DOHH2 (cell line): ENCODE measurements around the gene ICA1L.
A peak's percentile ranks its signal among the peaks of the same experiment; 100 is the strongest.
"Not testable (repeated sequence)": the region's sequence is repeated elsewhere in the genome, so short reads cannot be mapped to it uniquely, and the experiment has no call there.

Source experiments
- H3F3A ChIP-seq: fragments of 200-600 bp; sonication (generic), shearing (Covaris generic); 2 replicates; pipeline ENCODE4 v1.6.0; 2016; ENCODE audit warnings: antibody characterized with exemption, mild to moderate bottlenecking; ENCODE audit not compliant: control insufficient read depth, insufficient read depth
- H3K27ac ChIP-seq: fragments of 200-600 bp; sonication (generic); 2 replicates; pipeline ENCODE4 v1.5.1; 2014; ENCODE audit warnings: low read depth, mild to moderate bottlenecking, low read length, moderate library complexity
- H3K27me3 ChIP-seq: fragments of 200-600 bp; sonication (generic); 2 replicates; pipeline ENCODE4 v1.6.1; 2014; ENCODE audit warnings: mild to moderate bottlenecking, low read length, mixed read lengths; ENCODE audit not compliant: control insufficient read depth
- H3K36me3 ChIP-seq: fragments of 200-600 bp; sonication (generic); 2 replicates; pipeline ENCODE4 v1.6.1; 2014; ENCODE audit warnings: mild to moderate bottlenecking, low read length, moderate library complexity, mixed read lengths; ENCODE audit not compliant: control insufficient read depth
- H3K4me1 ChIP-seq: fragments of 200-600 bp; sonication (generic); 2 replicates; pipeline ENCODE4 v1.6.1; 2014; ENCODE audit warnings: mild to moderate bottlenecking, low read length, mixed read lengths; ENCODE audit not compliant: control insufficient read depth
- H3K4me2 ChIP-seq: fragments of 200-600 bp; sonication (generic); 2 replicates; pipeline ENCODE4 v1.6.0; 2014; ENCODE audit warnings: mild to moderate bottlenecking, low read length, moderate library complexity
- H3K4me3 ChIP-seq: fragments of 200-600 bp; sonication (generic); 2 replicates; pipeline ENCODE4 v1.5.1; 2014; ENCODE audit warnings: mild to moderate bottlenecking, low read length, mixed read lengths
- H3K79me2 ChIP-seq: fragments of 200-600 bp; sonication (generic); 2 replicates; pipeline ENCODE4 v1.6.1; 2014; ENCODE audit warnings: mild to moderate bottlenecking, low read length, mixed read lengths; ENCODE audit not compliant: control insufficient read depth
- H3K9me2 ChIP-seq: fragments of 200-600 bp; sonication (generic); replicated peaks from 2 replicates; pipeline ENCODE4 v1.6.1; 2014; ENCODE audit warnings: mild to moderate bottlenecking, low read length, mixed read lengths; ENCODE audit not compliant: control insufficient read depth
- H3K9me3 ChIP-seq: fragments of 200-600 bp; sonication (generic); 2 replicates; pipeline ENCODE4 v1.6.1; 2014; ENCODE audit warnings: antibody characterized with exemption, low read length, mixed read lengths; ENCODE audit not compliant: control insufficient read depth, insufficient read depth
- H4K20me1 ChIP-seq: fragments of 200-600 bp; sonication (generic); 2 replicates; pipeline ENCODE4 v1.6.0; 2014; ENCODE audit warnings: low read depth, mild to moderate bottlenecking, antibody characterized with exemption, low read length, moderate library complexity; ENCODE audit not compliant: control insufficient read depth, insufficient read depth
- EZH2phosphoT487 ChIP-seq: fragments of 200-600 bp; sonication (generic); IDR thresholded peaks from 2 replicates; pipeline ENCODE4 v1.6.1; 2017; ENCODE audit warnings: borderline replicate concordance, mild to moderate bottlenecking, antibody characterized with exemption, low read length, moderate library complexity, mixed read lengths
- TF ChIP-seq, protein P1 (sequence below): fragments of 200-600 bp; sonication (generic); IDR thresholded peaks from one replicate; pipeline ENCODE4 v1.5.1; 2014; ENCODE audit warnings: antibody characterized with exemption, mild to moderate bottlenecking, low read depth, low read length; ENCODE audit not compliant: poor library complexity, severe bottlenecking

ICA1L gene

DNA sequence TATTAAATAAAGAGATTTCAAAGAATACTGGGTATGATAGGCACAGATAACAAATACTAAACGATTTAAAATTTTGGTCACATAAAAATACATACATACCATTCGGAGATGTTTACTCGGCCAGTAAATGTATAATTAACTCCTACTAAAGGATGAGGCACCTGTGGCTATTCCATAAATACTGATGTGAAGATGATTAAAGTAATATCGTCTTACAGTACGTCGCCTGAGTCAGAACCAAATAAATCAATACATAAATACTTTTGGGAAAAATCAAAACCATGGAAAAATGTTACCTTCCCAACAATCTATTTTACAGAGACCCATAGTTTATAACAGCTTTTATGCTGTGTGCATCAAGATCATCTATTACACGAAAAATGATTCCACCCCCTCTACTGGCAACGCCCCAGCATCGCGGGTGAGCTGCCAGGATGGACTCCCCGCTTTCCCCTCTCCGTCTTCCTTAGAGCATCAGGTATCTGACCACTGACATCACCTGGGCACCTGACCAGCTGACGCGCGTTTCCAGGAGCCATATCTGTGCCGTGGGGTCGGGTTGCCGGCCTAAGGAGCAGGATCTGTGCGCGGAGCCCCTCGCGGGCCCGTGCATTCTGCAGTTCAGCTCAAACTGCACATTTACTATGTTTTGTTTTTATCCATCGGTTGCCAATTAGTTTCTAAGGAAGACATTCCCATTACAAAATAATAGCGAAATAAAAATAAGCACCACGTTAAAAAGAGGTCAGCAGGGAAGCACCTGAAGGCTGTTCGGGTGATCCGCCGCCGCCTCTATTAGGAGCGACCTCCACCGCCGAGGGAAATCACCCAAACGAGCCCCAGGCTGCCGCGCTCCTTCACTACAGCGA lies 901 bp downstream of the ICA1L start:
- TF ChIP-seq, protein P1, sequence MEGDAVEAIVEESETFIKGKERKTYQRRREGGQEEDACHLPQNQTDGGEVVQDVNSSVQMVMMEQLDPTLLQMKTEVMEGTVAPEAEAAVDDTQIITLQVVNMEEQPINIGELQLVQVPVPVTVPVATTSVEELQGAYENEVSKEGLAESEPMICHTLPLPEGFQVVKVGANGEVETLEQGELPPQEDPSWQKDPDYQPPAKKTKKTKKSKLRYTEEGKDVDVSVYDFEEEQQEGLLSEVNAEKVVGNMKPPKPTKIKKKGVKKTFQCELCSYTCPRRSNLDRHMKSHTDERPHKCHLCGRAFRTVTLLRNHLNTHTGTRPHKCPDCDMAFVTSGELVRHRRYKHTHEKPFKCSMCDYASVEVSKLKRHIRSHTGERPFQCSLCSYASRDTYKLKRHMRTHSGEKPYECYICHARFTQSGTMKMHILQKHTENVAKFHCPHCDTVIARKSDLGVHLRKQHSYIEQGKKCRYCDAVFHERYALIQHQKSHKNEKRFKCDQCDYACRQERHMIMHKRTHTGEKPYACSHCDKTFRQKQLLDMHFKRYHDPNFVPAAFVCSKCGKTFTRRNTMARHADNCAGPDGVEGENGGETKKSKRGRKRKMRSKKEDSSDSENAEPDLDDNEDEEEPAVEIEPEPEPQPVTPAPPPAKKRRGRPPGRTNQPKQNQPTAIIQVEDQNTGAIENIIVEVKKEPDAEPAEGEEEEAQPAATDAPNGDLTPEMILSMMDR, result peak; percentile 81
- no peak for TF ChIP-seq EZH2phosphoT487

DNA sequence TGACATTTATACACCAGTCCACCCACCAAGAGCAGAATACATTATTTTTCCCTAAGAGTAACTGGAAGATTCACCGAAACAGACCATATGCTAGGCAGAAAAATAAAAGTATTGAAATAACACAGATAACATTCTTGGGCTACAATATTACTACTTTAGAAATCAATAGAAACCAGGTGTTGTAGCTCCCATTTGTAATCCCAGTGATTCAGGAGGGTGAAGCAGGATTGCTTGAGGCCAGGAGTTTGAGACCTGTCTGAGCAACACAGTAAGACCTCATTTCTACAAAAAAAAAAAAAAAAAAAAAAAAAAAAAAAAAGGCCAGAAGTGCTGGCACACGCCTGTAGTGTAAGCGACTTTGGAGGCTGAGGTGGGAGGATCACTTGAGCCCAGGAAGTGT lies 9.6 kb downstream of the ICA1L start:
- Histone ChIP-seq H3K79me2 (no peaks in the 10 kb centered on the region), H3K4me2 (no peak overlapping the region), H4K20me1 (no peaks in the 10 kb centered on the region), H3K9me2 (no peaks in the 10 kb centered on the region), H3K27me3 (no peaks in the 10 kb centered on the region), H3K36me3 (no peaks in the 10 kb centered on the region), H3K4me3 (no peak overlapping the region), H3K4me1 (no peaks in the 10 kb centered on the region), H3K9me3 (no peaks in the 10 kb centered on the region), H3K27ac (no peak overlapping the region), H3F3A (no peaks in the 10 kb centered on the region)
- no peak for TF ChIP-seq EZH2phosphoT487
- TF ChIP-seq, protein P1, result no peak

More for the DNA sequence above, 901 bp downstream of the ICA1L start:
- H3K9me3 ChIP-seq, result no peaks in the 10 kb centered on the region
- H3K9me2 ChIP-seq, result no peaks in the 10 kb centered on the region
- peaks cover 8% of the 10 kb centered on the region for H3K4me1 ChIP-seq
- H3F3A ChIP-seq, result peaks cover 27% of the 10 kb centered on the region
- H3K4me2 ChIP-seq, result peak overlapping the region; percentile 88
- no peaks in the 10 kb centered on the region for H4K20me1 ChIP-seq
- no peaks in the 10 kb centered on the region for H3K79me2 ChIP-seq
- peak overlapping the region; percentile 38 for H3K27ac ChIP-seq
- H3K36me3 ChIP-seq, result no peaks in the 10 kb centered on the region
- H3K27me3 ChIP-seq, result no peaks in the 10 kb centered on the region
- peak overlapping the region; percentile 89 for H3K4me3 ChIP-seq

DNA sequence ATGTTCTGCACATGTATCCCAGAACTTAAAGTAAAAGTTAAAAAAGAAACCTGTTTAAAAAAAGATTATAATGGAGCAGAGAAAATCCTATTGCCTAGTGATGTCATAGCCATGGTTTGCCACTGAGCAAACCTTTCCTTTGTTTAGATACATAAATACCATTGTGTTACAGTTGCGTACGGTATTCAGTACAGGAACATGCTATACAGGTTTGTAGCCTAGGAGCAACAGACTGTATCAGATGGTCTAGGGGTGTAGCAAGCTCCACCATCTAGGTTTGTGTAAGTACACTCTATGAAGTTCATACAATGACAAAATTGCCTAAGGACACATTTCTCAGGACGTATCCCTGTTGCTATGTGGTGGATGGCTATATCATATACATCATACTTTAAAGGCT lies 13.0 kb downstream of the ICA1L start:
- Histone ChIP-seq H4K20me1 (no peaks in the 10 kb centered on the region), H3F3A (no peaks in the 10 kb centered on the region), H3K79me2 (no peaks in the 10 kb centered on the region), H3K4me1 (no peaks in the 10 kb centered on the region), H3K9me2 (no peaks in the 10 kb centered on the region), H3K4me3 (no peak overlapping the region), H3K9me3 (no peaks in the 10 kb centered on the region), H3K36me3 (no peaks in the 10 kb centered on the region), H3K27me3 (no peaks in the 10 kb centered on the region), H3K27ac (no peak overlapping the region), H3K4me2 (no peak overlapping the region)
- no peak for TF ChIP-seq EZH2phosphoT487
- TF ChIP-seq, protein P1, result no peak

DNA sequence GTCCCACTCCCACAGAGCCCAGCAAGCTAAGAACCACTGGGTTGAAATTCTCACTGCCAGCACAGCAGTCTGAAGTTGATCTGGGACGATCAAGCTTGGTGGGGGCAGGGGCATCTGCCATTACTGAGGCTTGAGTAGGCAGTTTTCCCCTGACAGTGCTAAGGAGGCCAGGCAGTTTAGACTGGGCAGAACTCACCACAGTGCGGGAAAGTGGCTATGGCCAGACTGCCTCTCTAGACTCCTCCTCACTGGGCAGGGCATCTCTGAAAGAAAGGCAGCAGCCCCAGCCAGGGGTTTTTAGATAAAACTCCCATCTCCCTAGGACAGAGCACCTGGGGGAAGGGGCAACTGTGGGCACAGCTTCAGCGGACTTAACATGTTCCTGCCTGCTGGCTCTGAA lies 22.2 kb downstream of the ICA1L start:
- H3K4me1 ChIP-seq, H3F3A ChIP-seq, H3K36me3 ChIP-seq, H3K9me3 ChIP-seq, H3K4me3 ChIP-seq, H3K79me2 ChIP-seq, H3K9me2 ChIP-seq, H3K4me2 ChIP-seq, H3K27me3 ChIP-seq, H3K27ac ChIP-seq, H4K20me1 ChIP-seq: not testable (repeated sequence)
